GM18861 (cell line): ENCODE data around the gene FANCL.
"Not testable (repeated sequence)": the region's sequence is repeated elsewhere in the genome, so short reads cannot be mapped to it uniquely, and the experiment has no call there.

Experiments used
- ATAC-seq: cut with Tn5 transposase; IDR thresholded peaks from one replicate; pipeline ENCODE4 v1.9.1; 2021; ENCODE audit not compliant: unreplicated experiment

FANCL gene

DNA sequence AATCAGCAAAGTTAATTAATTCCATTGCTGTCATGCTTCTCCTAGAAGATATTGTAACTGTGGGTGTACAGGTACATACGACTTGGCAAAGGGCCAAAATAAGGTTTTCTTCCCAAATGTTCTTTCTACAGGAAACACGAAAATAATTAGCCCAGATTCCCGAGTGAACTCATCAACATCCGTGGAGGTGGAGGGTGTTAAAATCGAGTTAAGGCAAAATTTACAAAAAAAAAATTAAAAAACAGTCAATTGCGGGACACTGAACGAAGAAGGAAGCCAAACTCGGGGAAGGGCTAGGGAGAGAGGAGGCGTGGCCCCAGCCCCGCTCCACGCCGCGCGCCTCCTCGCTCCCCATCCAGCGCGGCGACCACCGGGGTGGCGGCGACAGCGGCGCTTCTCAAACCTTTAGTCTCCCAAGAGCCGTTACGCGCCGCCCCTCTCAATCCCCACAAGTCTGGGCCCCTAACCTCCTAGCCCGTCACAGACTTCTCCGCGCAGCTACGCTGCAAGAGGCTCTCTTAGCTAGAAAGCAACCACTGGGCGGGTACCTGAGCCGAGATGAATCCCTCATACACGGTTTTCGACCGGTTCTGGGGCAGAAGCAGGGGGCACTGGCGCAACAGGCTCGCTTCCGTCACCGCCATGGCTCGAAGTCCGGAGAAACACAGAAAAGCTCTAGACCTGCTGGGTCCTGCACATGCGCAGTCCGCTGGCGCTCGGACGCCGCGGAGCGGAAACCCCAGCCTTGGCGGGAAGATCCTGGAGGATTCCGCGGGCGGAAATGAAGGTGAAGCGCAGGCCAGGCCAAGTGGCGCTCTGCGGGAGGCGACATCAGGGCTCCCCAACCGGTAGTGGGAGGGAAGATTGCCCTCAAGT lies at the start of gene FANCL:
FANCL (minus strand) TSS at position 656 of the 876 bp plus-strand sequence; CDS start at position 644, 12 bp downstream.
- peak; percentile 64 for ATAC-seq

- ATAC-seq = no peak
These were observed 47.9 kb upstream of the FANCL start for GRCh38 chr2:58289029-58289428.

DNA sequence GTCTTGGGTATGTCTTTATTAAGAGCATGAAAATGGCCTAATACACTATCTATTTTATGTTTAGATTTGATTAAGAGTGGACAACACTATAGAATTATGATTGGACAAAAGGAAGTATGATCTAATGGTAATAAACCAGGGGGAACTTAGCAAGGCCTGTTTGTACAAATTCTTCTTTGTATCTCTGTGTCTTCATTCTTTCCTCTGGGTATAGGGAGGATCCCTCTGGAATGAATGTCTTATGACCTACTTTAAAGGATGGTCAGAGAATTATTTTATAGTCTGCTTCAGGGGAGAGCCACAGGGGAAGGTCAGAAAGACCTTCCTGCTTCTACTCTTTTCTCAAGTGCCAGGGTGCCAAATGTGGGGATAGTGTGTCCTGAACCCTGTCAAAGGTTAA lies 42.8 kb upstream of the FANCL start:
- no peak for ATAC-seq

DNA sequence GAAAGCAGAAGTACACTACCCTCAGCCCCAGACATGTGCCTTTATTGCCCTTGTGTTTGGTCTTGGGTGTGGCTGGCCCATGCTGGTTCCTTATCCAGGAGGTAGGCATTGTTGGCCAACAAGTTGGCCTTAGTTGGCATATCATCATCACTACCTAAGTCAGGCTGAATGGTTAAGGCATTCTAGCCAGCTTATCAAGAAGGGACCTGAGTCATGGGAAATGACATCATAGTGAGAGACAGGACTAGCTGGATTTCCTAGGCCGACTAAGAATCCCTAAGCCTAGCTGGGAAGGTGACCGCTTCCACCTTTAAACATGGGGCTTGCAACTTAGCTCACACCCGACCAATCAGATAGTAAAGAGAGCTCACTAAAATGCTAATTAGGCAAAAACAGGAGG lies 34.0 kb upstream of the FANCL start:
- not testable (repeated sequence) for ATAC-seq

- no peak for ATAC-seq
These were observed 30.7 kb upstream of the FANCL start for GRCh38 chr2:58271826-58272225.

GRCh38 chr2:58268685-58269084 lies 27.6 kb upstream of the FANCL start:
- no peak for ATAC-seq

- no peak for ATAC-seq
These were observed 25.1 kb upstream of the FANCL start for GRCh38 chr2:58266211-58266610.

DNA sequence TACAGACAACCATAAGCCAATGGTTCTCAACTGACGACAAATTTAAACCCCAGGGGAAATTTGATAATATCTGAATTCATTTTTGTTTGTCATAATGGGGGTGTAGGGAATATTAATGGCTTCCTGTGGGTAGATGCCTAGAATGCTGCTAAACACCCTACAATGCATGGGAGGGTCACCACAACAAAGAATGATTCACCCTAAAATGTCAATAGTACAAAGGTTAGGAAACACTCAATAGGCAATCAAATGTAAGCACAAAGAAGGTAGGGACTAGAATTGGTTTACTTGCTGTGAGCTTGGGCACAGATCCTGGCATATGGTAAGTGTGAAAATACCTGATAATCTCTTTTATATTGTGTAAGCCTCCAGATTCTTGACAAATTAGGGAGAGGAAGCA lies 20.1 kb upstream of the FANCL start:
- ATAC-seq = no peak

- peak; percentile 70 for ATAC-seq
These were observed 17.3 kb upstream of the FANCL start for GRCh38 chr2:58258456-58258855.

GRCh38 chr2:58251331-58252201 lies 10.4 kb upstream of the FANCL start:
- not testable (repeated sequence) for ATAC-seq

- ATAC-seq = no peak
These were observed 380 bp upstream of the FANCL start for GRCh38 chr2:58241546-58241864.

DNA sequence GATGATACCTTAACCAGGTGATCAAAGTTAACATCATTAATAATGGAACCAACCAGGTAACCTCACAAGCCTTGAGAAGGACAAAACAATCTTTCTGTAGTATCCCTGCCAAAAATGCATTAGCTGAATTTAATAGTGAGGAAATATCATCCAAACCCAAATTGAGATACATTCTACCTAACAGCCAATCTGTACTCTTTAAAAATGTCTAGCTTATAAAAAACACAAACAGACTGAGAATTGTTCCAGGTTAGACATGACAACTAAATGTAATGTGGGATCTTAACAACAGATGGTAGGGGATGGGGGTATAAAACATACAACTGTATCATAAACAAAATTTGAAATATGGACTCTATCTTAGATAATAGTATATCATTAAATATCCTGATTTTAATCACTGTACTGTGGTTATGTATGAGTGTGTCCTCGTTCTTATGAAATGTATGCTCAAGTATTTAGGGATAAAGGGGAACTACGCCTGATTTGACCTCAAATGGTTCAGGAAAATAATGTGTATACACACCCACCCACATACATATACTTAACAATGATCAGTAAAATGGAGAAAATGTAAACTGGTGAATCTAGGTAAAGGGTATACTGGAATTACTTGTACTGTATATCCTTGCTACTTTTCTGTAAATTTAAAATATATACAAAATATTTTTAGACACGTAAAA lies 1.7 kb downstream of the FANCL start:
- no peak for ATAC-seq

- no peak for ATAC-seq
These were observed 3.4 kb downstream of the FANCL start for GRCh38 chr2:58237741-58238140.

- no peak for ATAC-seq
These were observed 5.1 kb downstream of the FANCL start for GRCh38 chr2:58235984-58236383.

DNA sequence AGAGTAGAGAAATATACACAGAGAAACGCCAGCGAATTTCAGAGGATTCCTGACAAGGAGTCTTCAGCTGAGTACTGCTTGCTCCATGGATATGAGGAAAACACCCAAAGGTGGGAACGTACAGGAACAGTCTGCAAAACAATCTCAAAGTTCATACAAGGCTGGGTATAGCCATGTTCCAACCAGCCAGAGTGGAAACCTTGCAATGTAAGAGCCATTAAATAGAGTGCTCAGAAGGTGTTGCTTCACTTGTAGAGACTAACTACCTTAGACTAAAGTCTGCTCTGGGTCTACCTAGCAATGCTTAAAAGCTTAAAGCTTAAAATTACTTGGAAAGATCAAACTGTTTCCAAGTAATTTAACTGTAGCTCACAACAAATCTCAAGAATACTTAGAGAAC lies 6.0 kb downstream of the FANCL start:
- ATAC-seq = no peak

GRCh38 chr2:58228299-58228698 lies 12.8 kb downstream of the FANCL start:
- ATAC-seq = no peak

GRCh38 chr2:58227171-58227917 lies 13.8 kb downstream of the FANCL start:
- no peak for ATAC-seq

DNA sequence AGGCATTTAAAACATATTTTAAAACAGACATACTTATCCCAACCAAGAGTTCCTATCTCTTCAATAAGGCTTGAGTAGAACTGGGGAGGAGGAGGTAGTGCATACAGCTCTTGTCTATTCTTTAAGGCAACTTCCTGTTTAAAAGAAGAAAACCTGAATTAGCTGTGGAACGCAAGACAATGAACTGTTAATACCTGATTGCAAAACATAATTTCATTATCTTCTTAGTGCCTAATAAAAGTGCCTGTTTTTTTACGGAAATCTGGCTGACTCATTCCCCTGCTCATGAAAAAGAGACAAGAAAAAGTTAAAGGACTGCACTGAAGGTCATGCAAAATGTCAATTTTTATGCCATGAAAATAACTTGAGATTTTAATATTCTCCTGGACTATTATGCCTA lies 19.2 kb downstream of the FANCL start:
- ATAC-seq = no peak

DNA sequence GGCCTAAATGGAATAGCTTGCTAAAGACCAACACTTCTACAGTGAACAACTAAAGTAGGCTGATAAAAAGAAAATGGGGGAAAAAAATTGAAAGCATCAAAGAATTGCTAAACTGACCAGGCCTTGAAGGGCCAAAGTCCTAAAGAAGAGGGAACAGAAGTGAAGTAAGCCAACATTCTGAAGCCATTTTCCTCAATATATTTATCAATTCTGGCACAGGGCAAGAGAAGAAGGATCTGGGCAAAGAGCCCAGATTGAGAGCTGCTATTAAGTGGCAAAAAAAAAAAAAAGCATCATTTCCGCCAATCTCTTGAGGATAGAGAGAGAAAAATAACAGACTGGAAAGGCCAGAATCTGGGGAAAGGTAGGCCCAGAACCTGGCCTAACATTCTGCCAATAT lies 25.7 kb downstream of the FANCL start:
- ATAC-seq = no peak

- not testable (repeated sequence) for ATAC-seq
These were observed 30.1 kb downstream of the FANCL start for GRCh38 chr2:58210951-58211568.
